Amniotic stem cell (primary cell): ENCODE results near the gene BFSP2.

ENCODE experiments used
- DNase-seq: peaks from one replicate; lab custom pipeline; 2025; lab: John Stamatoyannopoulos, UW

BFSP2 gene, protein sequence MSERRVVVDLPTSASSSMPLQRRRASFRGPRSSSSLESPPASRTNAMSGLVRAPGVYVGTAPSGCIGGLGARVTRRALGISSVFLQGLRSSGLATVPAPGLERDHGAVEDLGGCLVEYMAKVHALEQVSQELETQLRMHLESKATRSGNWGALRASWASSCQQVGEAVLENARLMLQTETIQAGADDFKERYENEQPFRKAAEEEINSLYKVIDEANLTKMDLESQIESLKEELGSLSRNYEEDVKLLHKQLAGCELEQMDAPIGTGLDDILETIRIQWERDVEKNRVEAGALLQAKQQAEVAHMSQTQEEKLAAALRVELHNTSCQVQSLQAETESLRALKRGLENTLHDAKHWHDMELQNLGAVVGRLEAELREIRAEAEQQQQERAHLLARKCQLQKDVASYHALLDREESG

DNA sequence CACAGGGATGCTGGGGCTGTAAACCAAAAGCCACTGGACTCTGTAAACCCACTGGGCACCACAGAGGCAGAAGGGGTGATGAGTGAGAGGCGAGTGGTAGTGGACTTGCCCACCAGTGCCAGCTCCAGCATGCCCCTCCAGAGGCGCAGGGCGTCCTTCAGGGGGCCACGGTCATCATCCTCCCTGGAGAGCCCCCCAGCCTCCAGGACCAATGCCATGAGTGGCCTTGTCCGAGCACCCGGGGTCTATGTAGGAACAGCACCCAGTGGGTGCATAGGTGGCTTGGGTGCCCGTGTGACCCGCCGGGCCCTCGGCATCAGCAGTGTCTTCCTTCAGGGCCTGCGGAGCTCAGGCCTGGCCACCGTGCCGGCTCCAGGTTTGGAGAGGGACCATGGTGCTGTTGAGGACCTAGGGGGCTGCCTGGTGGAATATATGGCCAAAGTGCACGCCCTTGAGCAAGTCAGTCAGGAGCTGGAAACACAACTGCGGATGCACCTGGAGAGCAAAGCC is at the start of gene BFSP2:
BFSP2 (plus strand) TSS at position 51 of the 510 bp plus-strand sequence; CDS start at position 79, 28 bp downstream.
- DNase-seq = no peak

DNA sequence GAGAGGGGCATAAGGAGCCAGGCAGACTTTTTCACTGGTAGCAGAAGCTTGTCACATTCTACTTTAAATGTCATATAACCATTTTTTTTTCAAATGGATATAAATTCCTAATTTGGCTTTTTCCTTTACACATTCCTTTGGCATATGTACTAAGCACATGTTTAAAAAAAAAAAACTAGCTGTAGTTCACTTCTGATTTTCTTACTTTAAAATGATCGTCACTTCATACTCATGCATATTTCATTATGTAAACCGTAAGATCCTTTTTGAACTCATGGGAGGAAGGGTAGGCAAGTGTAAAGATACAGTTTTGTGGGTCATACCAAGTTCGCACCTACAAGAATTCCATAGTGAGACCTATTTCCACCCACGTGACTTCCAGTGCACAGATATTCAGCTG is 45.1 kb upstream of the BFSP2 start:
- DNase-seq = no peak

DNA sequence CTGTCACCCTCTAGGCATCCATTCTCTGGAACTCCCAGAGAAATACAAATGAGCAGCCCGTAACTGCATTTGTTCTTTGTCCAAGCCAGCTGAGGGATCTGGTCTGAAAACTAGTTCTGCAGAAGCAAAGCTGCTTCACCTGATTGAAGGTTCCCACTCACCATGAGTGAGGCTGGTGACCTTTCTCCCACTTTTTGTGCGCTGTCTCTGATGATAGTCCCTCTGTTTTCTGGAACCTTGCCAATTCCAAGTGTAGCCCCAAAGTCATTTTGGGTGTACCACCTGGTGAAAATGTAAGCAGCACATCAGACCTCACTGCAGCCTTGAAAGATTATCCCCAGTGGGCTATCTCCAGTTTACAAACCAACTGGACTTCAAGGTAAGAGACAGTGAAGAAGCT is 39.4 kb upstream of the BFSP2 start:
- no peak for DNase-seq

DNA sequence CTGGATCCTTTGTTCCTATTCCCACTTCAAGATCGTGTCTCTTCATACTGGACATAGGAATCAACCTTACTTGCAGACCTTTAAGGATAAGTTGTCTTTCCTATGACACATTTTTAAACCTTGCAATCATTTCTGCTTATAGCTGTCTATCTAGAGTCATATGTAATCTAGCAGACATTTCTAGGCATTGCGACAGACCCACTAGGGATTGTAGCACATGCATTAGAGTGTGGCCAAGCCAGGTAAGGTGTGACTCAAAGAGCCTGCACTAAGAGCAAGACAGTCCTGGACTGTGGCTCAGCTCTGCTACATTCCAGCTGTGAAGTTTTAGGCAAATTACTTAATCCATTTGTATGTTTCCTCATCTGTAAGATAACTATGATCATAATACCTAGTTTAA is 38.8 kb upstream of the BFSP2 start:
- no peak for DNase-seq

DNA sequence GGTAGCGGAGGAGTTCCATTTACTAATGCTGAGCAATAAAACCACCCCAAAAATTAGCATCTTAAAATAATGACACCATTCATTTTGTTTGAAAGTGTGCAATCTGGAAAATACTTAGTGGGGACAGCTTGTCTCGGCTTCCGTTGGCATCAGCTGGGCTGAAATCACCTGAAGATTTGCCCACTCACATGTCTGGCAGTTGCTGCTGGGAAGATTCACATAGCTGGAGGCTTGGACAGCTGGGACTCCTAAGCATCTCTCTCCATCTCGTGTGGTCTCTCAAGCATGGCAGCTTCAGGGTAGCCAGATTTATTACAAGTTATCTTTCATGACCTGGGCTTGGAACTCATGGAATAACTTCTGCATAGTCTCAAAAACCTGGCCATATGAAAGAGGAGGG is 38.4 kb upstream of the BFSP2 start:
- no peak for DNase-seq

DNA sequence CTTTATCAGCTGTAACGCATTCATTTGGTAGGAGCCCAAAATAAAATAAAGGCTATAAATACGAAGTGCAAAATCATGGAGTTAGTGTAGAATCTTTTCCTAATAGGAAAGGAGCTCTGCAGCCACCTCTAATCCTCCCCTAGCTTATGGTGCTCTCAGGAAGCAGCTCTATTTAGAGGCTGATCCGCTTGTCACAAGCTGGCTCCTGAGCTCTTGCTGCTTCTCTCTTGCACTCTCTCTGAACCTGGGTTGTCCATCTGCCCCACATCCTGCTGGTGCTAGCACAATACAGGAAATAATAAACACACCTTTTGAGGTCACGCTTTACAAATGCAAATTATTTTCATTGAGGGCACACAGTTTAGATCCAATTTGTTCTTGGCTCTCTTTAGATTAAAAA is 37.3 kb upstream of the BFSP2 start:
- no peak for DNase-seq

DNA sequence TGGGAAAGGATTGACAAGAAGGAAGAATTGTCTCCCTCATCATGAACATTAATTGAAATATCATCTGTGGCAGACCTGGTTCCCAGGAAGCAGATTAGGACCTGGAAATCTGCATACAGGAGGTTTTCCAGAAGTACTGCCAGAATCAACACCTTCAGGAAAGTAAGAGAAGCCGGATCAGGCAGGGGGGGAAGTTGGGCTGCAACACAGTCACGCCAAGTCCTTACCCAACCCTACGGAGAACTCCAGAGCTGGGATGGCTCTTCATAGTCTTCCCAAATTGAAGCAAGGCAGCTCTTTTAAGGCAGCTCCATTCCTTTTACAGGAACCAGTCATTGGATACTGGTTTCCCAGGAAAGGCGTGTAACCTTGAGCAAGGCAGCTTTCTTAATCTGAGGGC is 35.2 kb upstream of the BFSP2 start:
- no peak for DNase-seq

DNA sequence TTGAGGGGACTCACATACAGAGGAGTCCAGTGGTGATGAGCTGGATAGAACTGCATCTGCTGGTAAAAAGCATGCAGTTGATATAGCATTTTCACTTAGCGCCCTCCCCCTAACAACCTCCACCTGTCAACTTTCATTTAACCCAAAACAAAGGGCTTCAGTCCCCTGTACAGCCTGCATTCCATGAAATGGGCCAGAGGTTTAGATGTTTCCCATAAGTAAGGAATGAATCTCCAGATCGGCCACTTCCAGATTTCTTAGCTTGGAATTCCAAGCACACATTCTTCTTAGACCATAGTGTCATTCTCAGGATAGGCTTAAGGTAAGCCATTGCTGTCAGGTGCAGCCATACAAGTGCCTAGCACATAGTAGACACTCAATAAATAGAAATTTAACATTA is 32.9 kb upstream of the BFSP2 start:
- no peak for DNase-seq

DNA sequence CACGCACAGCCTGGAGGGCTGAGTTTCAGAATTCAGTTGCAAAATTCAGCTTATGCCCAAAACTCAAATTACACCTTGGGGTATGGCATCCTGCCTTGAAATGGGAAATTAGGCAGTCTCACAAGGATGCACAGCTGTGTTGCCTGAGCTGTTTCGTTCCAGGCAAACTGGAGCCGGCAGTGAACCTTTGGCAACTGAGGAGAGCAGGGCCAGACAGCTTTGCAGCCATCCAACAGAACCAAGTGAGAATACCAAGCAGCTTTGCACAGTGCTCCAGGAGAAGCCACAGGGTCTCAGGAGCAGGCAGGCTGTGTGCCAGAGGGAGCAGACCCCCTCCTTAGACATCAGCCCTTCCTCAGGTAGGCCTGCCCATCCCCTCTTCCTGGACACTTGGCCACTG is 32.5 kb upstream of the BFSP2 start:
- no peak for DNase-seq

DNA sequence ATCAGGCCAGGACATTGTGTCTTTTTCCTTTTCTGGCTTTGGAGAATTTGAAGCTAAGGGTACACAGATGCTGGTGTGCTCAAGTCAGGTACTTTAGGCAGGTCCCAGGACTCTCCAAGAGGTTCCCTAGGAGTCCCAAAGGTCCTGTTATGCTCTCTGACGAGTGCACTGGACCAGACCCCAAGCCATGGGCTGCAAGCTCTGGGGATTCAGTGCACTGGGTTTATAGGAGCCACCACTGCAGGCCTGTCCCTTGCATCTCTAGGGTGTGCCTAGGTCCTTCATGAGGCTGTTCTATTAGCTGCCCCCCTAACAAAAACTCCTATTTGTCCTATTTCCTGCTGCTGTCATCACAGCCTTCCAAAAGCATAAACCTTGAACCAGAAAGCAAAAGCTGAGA is 31.9 kb upstream of the BFSP2 start:
- DNase-seq = no peak

DNA sequence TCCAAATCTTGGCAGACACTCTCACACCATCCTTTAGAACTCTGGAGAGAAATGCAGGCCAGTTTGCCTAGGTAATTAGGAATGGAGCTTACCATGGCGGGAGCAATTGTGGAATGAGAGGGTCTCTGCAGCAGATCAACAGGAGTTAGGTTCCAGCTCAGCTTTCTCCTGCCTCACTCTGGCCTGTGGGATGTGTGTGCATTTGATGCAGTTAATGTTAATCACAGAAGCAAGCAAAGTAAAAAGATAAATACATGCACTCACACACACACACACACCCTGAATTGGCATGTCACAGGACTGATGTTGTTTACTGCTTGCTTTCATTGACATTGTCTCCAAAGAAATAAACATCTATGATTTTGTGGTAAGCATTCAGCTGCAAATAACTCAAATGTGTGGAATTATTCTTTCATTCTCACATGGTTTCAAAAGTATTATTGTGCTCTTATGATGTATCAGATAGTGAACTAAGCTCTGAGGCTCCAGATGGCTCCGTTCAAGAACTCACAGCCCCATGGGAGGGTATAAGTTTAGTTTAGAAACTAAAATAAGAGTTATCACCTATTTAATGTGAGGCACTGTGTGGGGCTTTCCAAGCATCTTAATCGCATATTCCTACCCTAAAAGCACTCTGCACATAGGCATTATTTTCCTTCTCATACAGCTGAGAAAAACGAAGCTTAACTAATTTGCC is 31.3 kb upstream of the BFSP2 start:
- DNase-seq = no peak

DNA sequence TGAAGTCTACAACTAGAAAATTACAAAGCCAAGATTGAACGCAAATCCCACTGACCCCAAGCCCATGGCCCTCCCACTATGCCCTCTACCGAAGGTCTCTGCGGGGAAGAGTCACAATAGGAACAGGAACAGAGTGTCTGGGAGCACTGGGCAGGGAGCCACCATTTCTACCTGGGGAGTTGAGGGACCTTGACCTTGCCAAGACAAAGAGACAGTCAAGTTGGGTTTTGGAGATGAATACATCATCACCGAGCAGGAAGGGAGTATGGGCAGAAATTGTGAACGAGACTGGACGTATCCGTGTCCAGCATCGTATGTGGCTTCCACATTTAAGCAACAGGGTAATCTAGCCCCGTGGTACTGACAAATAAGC is 30.8 kb upstream of the BFSP2 start:
- DNase-seq = no peak

DNA sequence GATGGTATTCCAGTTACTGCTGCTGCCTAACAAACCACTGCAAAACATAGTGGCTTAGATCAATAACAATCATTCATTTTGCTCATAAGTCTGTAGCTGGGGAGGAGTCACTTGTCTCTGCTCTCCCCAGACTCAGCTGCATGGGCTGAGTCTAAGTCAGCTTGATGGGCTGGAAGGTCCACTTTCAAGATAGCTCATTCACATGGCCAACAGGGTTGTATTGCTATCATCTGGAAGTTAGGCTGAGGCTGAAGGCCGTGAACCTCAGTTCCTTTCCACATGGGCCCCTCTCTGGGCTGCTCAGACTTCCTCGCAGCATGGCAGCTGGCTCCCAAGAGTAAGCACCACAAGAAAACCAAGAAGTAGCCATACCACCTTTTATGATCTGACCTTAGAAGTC is 28.7 kb upstream of the BFSP2 start:
- DNase-seq = no peak

DNA sequence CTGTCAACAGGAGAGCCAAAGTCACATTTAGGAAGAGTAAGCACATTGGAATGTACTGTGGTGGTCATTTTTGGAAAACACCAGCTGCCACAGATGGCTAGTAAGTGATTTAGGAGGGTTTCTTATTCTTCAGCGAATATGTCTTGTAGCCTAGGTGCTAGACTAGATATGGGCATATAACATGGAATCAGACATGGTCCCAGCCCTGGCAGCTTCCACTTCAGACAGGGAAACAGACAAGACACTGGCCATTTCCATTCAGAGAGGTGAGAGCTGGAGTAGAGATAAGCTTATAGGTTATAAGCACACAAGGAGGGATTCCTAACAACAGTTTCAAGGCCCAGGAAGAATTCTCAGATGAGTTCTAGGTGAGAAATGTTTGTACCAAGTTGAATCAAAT is 28.2 kb upstream of the BFSP2 start:
- no peak for DNase-seq

DNA sequence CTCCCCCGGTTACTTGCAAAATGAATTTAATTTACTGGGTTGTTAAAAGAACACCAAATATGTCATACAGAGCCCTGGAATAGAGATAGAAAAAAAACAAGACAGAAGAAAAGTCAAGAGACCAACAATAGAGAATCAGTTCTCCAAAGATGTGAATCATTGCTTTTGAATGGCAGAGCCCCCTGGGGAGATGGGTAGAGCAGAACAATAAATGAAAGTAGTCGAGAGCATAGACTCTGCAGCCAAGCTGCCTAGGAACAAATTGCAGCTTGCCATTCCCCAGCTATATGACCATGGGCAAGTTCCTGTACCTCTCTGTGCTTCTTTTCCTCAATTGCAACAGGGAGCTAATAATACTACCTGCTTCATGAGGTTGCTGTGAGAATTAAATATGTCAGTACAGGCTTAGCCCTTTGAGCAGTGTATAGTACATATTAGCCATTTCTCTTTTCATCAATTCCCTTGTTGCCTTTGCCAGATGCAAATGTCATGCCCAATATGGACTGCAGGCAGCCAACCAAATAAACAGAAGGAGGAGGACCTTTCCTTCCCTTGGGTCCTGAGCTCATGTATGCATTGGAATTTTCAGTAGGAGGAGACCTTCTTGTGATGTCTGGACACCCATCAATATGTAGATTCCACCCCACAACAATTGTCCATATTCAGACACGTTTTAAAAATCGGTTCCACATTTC is 25.0 kb upstream of the BFSP2 start:
- DNase-seq = no peak

DNA sequence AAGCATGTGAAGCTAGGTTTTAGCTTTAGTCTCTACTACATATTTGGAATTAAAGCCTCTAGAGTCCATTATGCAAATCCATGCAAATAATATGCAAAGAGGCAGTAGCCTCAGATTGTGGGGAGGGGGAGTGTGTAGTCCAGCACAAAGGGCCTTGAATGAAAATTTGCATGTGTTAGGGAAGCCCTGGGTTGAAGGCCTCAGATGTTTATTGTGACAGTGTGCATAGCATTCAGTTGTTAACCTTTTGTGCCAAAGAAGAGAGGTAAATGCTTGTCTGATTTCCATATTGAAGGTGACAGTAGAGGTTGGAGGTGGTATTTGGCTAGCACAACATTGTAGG is 24.5 kb upstream of the BFSP2 start:
- DNase-seq = no peak

DNA sequence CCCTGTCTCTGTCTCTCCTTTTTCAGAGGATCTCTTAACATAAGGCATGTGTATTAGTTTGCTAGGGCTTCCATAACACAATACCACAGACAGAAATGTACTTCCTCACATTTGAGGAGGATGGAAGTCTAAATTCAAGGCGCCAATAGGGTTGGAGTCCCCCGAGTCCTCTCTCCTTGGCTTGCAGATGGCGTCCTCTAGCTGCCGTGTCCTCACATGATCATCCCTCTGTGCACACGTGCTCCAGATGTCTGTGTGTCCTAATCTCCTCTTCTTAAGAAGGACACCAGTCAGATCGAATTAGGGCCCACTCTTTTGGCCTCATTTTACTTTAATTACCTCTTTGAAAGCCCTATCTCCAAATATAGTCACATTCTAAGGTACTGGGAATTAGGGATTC is 23.0 kb upstream of the BFSP2 start:
- DNase-seq = no peak

DNA sequence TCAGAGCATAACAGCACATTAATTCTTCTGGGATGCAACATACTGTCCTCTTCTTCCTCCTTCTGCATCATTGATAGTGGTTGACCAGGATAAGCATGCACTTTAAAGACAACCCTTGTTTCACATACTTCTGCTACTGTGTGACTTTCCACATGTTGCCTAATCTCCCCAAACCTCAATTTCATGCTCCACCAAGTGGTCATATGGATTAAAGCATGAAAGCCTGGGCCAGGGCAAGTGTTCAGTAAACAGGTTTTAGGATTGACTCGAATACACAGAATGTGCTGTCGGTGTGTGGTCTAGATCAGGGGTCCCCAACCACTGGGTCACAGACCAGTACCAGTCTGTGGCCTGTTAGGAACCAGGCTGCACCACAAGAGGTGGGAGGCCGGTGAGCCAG is 22.5 kb upstream of the BFSP2 start:
- peak; percentile 40 for DNase-seq

DNA sequence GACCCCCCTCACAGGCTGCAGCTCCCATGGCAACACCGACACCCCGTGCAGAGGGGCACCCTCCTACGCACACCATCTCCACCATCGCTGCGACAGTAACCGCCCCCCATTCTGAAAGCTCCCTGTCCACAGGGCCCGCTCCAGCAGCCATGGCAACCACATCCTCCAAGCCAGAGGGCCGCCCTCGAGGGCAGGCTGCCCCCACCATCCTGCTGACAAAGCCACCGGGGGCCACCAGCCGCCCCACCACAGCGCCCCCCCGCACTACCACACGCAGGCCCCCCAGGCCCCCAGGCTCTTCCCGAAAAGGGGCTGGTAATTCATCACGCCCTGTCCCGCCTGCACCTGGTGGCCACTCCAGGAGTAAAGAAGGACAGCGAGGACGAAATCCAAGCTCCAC is 19.9 kb upstream of the BFSP2 start:
- no peak for DNase-seq

DNA sequence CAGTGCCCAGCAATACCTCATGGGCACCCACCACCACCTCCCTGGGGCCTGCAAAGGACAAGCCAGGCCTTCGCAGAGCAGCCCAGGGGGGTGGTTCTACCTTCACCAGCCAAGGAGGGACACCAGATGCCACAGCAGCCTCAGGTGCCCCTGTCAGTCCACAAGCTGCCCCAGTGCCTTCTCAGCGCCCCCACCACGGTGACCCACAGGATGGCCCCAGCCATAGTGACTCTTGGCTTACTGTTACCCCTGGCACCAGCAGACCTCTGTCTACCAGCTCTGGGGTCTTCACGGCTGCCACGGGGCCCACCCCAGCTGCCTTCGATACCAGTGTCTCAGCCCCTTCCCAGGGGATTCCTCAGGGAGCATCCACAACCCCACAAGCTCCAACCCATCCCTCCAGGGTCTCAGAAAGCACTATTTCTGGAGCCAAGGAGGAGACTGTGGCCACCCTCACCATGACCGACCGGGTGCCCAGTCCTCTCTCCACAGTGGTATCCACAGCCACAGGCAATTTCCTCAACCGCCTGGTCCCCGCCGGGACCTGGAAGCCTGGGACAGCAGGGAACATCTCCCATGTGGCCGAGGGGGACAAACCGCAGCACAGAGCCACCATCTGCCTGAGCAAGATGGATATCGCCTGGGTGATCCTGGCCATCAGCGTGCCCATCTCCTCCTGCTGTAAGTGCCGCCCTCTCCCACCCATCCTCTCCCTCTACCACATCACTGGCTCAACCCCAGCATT is 19.2 kb upstream of the BFSP2 start:
- DNase-seq = no peak

DNA sequence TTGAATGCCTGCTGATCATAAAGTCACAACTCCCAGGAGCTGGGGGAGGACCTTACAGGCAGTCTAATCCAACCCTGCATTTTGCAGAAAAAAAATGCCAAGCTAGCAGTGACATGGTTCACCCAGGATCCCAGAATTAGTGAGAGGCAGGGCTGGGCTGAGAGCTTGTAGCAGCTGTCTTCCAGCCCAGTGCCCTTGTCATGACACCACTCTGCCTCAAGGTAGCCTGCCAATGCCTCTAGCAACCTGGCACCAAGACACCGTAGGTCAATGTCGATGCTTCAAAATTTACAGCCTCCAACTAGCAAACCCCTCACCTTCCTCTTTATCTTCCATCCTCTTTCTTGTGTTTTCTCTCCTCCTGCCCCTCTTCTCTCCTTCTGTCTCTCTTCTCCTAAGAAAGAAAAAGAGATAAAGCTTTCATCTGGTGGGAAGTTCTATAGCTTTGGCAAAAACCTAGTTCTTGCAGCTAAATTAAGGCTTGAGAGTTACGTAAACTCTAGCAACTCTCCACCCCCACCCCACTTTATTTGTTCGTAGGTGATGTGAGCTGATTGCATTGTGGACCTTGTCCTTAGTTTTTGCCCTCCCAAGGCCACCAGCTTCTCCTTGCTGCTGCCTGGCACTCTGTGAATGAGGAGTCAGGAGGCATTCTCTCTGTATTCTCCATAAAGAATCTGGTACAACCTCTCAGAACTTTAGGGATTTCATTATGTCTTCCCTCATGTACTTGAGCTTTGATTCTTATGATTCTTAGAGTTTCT is 18.3 kb upstream of the BFSP2 start:
- no peak for DNase-seq

DNA sequence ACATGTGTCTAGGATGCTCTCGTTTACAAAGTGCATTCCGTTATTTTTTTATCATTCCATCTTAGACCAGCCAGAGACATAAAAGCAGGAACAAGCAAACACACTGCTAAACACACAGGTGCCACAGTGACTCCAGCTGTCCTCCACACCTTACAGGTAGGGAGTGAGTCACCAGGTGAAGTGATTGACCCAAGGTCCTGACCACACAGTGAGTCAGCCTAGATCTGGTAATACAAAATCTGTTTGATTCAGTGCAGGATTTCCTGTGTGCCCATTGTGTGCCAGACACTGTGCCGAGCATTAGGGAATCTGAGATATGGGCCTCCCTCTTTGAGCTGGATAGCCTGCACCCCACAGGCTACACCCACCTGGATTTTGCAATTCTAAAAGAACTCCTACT is 16.7 kb upstream of the BFSP2 start:
- DNase-seq = no peak
